NOMO-1 treated with dmso at 0.1 percent for 144 hours (cell line): ENCODE measurements around the gene GLI1.
A peak's percentile ranks its signal among the peaks of the same experiment; 100 is the strongest.
"Not testable (repeated sequence)": the region's sequence is repeated elsewhere in the genome, so short reads cannot be mapped to it uniquely, and the experiment has no call there.

Experiments
- DNase-seq: peaks from one replicate; lab custom pipeline; 2025; ENCODE audit not compliant: unreplicated experiment; lab: John Stamatoyannopoulos, UW

Gene GLI1

DNA sequence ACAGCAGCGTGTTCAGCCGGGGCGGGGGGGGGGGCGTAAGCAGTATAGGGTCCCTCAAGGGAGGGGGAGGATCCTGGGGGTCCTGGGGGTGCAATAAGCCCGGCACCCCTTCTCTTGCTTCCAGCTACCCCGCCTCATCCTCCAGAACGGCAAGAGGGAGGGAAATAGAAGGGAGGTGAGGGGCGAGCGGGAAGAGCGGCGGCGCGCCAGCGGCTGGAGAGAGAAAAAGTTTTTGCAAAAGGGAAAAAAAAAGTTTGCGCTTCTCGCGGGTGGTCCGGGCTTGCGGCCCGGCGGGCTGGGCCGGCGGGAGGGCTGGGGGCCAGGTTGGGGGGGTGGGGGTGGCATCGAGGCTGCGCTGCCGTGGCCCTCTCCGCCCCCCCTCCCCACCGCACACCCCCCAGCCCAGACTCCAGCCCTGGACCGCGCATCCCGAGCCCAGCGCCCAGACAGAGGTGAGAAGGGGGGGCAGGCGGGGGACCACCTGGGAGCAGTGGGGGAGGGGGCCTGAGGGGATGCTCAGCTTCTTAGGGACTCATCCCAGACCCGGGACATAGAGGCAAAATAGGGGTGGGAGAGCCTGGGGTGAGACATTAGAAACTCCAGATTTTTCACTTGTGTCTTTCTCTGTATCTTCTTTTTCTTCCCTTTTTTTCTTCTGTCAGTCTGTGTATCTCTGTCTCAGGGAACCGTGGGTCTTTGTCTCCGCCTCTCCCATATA, at the start of gene GLI1:
GLI1 (plus strand) TSS at position 36 of the 718 bp plus-strand sequence. CDS start 3,907 bp downstream, outside the sequence.
- no peak for DNase-seq

DNA sequence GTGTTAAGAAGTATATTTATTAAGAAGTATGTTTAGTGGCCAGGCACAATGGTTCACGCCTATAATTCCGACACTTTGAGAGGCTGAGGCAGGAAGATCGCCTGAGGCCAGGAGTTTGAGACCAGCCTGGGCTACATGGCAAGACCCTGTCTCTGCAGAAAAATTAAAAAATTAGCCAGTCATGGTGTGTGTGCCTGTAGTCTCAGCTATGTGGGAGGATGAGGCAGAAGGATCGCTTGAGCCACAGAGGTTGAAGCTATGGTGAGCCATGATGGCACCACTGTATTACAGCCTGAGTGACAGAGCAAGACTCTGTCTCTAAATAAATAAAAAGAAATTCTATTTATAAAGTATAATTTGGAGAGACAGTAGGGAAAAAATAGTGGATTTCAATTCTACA, 49.1 kb upstream of the GLI1 start:
- no peak for DNase-seq

GRCh38 chr12:57414160-57414559, 45.4 kb upstream of the GLI1 start:
- not testable (repeated sequence) for DNase-seq

DNA sequence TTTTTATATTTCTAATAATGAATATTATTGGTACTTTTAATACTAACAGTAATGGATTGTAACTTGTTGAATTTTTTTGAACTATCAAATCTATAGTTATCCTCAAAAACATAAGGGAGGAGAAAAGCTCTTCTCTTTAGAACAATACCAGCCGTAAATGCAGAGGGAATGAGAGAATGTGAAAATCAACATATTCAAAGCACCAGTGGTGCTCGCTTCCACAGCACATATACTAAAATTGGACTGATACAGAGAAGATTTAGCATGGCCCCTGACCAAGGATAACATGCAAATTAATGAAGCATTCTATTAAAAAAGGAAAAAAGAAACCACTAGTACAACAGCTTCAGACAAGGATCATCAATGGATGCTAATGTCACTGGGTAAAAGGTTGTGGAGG, 44.5 kb upstream of the GLI1 start:
- DNase-seq = no peak

- no peak for DNase-seq
Observed at GRCh38 chr12:57416039-57416996, 43.3 kb upstream of the GLI1 start.

DNA sequence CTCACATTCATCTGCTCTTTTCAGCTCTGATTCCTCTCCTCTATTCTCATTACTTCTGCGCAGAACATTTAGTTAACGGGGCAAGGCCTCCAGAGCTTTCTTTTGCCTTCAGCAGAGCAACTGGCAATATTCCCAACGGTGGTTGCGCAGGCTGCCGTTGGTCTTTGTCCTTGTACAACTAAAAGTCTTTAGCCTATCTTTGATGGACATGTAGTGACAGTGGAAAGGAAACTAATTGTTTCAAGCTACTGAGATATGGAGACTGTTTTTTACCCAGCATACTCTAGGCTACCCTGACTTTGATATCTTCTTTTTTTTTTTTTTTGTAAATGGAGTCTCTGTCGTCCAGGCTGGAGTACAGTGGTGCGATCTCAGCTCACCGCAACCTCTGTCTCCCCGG, 41.3 kb upstream of the GLI1 start:
- DNase-seq = no peak

GRCh38 chr12:57419495-57419894, 40.1 kb upstream of the GLI1 start:
- DNase-seq = no peak

- no peak for DNase-seq
Observed at GRCh38 chr12:57420482-57420881, 39.1 kb upstream of the GLI1 start.

GRCh38 chr12:57426948-57427347, 32.6 kb upstream of the GLI1 start:
- DNase-seq = not testable (repeated sequence)

GRCh38 chr12:57428965-57429364, 30.6 kb upstream of the GLI1 start:
- no peak for DNase-seq

DNA sequence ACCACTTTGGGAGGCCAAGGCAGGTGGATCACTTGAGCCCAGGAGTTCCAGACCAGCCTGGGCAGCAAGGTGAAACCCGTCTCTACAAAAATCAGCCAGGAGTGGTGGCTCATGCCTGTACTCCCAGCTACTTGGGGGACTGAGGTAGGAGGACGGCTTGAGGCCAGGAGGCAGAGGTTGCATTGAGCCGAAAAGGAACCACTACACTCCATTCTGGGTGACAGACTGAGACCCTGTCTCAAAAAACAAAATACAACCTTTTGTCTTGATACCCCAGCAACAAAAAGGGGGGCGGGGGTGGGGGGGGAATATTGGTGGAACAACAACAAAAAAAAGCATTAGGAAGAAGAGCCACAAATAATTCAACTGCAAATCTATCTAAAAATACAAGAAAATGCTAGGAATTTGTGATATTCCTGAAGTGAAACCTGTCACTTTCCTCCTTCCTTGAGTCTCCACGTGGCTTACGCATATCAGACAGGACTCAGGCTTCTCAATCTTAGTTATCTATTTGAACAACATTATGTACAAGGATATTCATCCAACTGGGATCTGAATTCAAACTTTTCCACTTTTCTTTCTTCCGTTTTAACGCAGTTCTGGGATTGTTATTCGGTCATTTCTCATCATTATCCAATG, 30.0 kb upstream of the GLI1 start:
- no peak for DNase-seq

DNA sequence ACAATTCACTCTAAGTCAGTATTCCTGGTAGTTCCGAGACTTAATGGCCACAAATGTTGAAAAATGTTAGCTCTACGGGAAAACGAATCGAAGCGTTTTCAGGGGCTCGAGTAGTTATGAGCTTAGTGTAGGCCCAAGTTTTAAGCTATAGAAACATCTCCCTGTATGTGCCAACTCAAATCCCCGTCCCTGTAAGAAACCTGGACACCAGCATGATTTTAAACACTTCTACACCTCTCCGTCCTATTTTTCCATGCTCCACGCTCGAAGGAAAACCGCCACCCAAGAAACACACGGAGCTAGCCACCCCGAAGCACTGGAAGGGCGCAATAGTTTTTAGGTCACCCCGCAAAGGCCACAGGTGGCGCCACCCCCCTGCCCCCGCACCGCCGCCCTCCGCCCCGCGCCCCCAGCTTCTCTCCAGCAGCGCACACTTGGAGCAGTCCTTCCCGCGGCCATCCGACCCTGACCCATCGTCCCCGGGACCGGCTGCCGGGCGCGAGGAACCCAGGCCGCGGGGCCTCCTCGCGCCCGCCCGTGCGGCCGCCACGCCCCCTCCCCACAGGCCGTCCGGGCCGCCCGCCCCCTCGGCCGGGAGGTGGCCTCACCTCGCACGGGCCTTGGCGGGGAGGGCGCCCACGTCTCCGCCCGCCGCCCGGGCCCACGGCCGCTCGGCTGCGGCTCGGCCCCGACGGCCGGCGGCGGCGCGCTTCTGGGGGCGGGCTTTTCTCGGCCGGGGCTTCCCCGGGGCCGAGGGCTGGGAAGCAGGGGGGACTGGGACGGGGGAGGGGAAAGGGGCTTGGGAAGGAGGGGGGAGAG, 29.3 kb upstream of the GLI1 start:
- DNase-seq = peak; percentile 59

DNA sequence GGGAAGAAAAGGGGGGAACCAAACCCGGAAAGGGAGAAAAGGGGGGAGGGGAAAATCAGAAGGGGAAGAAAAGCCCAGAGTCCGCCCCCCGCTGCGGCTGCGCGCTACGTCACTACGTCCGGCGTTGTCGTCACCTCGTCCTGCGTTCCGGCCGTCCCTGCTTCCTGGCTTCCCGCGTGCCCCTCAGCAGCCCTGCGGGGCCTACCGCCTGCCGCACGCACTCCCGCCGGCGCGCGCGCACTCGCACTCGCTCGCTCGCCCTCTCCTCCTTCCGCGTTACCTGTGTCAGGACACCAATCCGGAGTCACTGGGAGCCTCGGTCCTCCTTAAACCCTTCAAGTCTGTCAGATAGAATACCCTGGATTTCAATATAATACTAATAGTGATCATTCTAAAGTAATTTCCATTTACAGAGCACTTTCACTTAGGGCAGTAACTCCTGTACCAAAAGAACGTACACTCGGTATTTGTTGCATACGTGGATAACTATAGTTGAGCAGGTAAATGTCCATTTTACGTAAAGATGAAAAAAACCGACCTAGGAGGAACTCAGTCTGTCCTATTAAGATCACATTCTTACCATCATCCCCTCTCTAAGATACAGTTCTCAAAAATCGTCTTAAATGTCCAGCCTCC, 28.5 kb upstream of the GLI1 start, which contains the start of gene R3HDM2:
R3HDM2 (minus strand) TSS at position 113 of the 636 bp plus-strand sequence. CDS start 120,615 bp downstream, outside the sequence.
- DNase-seq = peak; percentile 97

GRCh38 chr12:57431654-57432188, 27.9 kb upstream of the GLI1 start:
- no peak for DNase-seq

DNA sequence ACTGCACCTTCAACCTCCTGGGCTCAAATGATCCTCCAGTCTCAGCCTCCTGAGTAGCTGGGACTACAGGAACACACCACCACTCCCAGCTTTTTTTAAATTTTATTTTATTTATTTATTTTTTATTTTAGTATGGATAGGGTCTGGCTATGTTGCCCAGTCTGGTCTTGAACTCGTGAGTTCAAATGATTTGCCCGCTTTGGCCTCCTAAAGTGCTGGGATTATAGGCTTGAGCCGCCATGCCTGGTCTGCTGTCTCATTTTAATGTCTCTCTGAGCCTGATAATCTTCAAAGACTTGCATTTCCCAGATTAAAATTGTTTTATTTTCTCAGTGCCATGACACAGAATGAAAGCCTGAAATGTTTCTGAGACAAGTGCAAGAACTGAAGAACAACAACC, 26.2 kb upstream of the GLI1 start:
- DNase-seq = no peak

GRCh38 chr12:57434517-57435223, 24.9 kb upstream of the GLI1 start, which contains the start of gene INHBC:
TSS of gene INHBC (plus strand) at chr12:57434784. CDS start at chr12:57434887, 103 bp downstream.
- no peak for DNase-seq

GRCh38 chr12:57435293-57435692, 24.3 kb upstream of the GLI1 start:
- DNase-seq = no peak

DNA sequence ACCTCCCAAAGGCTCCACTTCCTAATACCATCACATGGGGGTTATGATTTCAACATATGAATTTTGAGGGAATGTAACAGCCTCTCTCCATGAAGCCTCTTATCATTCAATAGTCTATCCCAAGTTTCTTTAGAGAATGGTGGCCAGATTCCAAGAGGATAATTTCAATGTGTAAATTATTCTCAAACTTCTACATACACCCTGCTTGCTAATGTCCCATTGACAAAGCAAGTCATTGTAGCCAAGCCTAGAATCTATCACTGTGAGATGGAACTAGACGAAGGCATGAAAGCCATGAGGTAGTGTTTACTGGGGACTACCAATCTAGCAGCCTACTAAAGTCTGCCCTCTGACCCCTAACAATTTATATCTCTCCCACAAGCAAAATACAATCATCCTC, 21.2 kb upstream of the GLI1 start:
- no peak for DNase-seq

GRCh38 chr12:57439762-57440266, 19.8 kb upstream of the GLI1 start:
- no peak for DNase-seq
